Measurements from ENCODE around the gene FBXL22. TPM values are rescaled to one million over a fixed set of nuclear protein-coding genes. Genes with fewer than 3 reads are reported as not detected.
"Not testable (repeated sequence)": the region's sequence is repeated elsewhere in the genome, so short reads cannot be mapped to it uniquely, and the experiment has no call there.

The FBXL22 gene
- total and polyA plus RNA-seq, 2 of the 8 experiments (the other 6 are each of a cell fraction or from before 2014, with no cell fraction given), result 0.09 to 0.47 TPM

DNA sequence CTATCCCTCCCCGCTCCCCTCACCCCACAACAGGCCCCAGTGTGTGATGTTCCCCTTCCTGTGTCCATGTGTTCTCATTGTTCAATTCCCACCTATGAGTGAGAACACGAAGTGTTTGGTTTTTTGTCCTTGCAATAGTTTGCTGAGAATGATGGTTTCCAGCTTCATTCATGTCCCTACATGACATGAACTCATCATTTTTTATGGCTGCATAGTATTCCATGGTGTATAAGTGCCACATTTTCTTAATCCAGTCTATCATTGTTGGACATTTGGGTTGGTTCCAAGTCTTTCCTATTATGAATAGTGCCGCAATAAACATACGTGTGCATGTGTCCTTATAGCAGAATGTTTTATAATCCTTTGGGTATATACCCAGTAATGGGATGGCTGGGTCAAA is 20.0 kb downstream of the FBXL22 start:
- H3K27me3 ChIP-seq (replicated peaks in 1 of 4; ENCODE audit: control insufficient read depth in 3 of 4, extremely low read depth in 1 of 4, insufficient read depth in 3 of 4, low read length in 3 of 4); H2AK5ac ChIP-seq (ENCODE audit: low read depth, low read length); H4K91ac ChIP-seq (replicated peaks; ENCODE audit: insufficient read length, low read length); H3K9ac ChIP-seq (replicated peaks in 1 of 4; ENCODE audit: extremely low read depth in 1 of 4, low read depth in 3 of 4, low read length in 3 of 4); H4K5ac ChIP-seq (ENCODE audit: insufficient read length, low read depth, low read length); H4K8ac ChIP-seq (ENCODE audit: extremely low read depth, insufficient read depth, low read length); H2BK15ac ChIP-seq (ENCODE audit: low read length); H2BK12ac ChIP-seq (ENCODE audit: low read depth, low read length); H3K56ac ChIP-seq (replicated peaks; ENCODE audit: insufficient read length, low read depth, low read length); H3K79me1 ChIP-seq (ENCODE audit: low read depth, low read length); H3K4me3 ChIP-seq (ENCODE audit: extremely low read depth in 1 of 4, insufficient read depth in 2 of 4, low read depth in 3 of 4, low read length in 4 of 4); H3K9me3 ChIP-seq (ENCODE audit: insufficient read depth in 2 of 2, low read depth in 1 of 2, low read length in 1 of 2); POLR2A ChIA-PET (ENCODE audit: partially characterized antibody); H3K14ac ChIP-seq (ENCODE audit: insufficient read length); H3K4me1 ChIP-seq (replicated peaks in 1 of 4; ENCODE audit: control insufficient read depth in 3 of 4, insufficient read depth in 4 of 4, low read length in 3 of 4); H3K4me2 ChIP-seq (ENCODE audit: insufficient read depth in 1 of 2, low read depth in 2 of 2, low read length in 2 of 2); H2AFZ ChIP-seq (ENCODE audit: low read length); H3K18ac ChIP-seq (ENCODE audit: extremely low read depth, low read length); H4K20me1 ChIP-seq (replicated peaks in 1 of 2; ENCODE audit: control insufficient read depth in 1 of 2, insufficient read depth in 2 of 2, low read length in 2 of 2); H3K79me2 ChIP-seq (ENCODE audit: control insufficient read depth in 1 of 2, insufficient read depth in 2 of 2, low read length in 2 of 2); H2BK5ac ChIP-seq (ENCODE audit: low read depth, low read length); H3K27ac ChIP-seq (ENCODE audit: low read depth, low read length); H3K4ac ChIP-seq (replicated peaks; ENCODE audit: insufficient read length, low read depth, low read length); H2BK20ac ChIP-seq (ENCODE audit: low read length); H3K23me2 ChIP-seq (ENCODE audit: low read depth, low read length); FAIRE-seq; CTCF ChIA-PET (ENCODE audit: partially characterized antibody); H3K23ac ChIP-seq (ENCODE audit: insufficient read length); DNase-seq (ENCODE audit: low read depth in 1 of 2, low spot score in 2 of 2); H2BK120ac ChIP-seq (replicated peaks; ENCODE audit: low read depth, low read length): not testable (repeated sequence)
- H3K36me3 ChIP-seq (ENCODE audit: control insufficient read depth in 2 of 4, insufficient read depth in 4 of 4, low read length in 3 of 4), result peaks cover 5 to 25% (median 8%) of the 10 kb centered on the region in 4 experiments; a peak in 6 of 8 replicates
- 95% methylated on average over 3 of the region's 4 CpGs; no CpG with 5 or more reads in 1 of the 2 experiments for WGBS, 2 experiments (ENCODE audit: extremely low coverage in 1 of 2, insufficient coverage in 1 of 2, insufficient read length in 1 of 2, insufficient replicate concordance in 2 of 2, low coverage in 1 of 2, low lambda C conversion rate in 2 of 2, missing lambda C conversion rate in 1 of 2)

DNA sequence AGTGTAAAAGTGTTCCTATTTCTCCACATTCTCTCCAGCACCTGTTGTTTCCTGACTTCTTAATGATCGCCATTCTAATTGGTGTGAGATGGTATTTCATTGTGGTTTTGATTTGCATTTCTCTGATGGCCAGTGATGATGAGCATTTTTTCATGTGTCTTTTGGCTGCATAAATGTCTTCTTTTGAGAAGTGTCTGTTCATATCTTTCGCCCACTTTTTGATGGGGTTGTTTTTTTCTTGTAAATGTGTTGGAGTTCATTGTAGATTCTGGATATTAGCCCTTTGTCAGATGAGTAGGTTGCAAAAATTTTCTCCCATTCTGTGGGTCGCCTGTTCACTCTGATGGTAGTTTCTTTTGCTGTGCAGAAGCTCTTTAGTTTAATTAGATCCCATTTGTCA is 20.4 kb downstream of the FBXL22 start:
- H3K27ac ChIP-seq (ENCODE audit: low read depth, low read length); POLR2A ChIA-PET (ENCODE audit: partially characterized antibody); H3K9ac ChIP-seq (replicated peaks in 1 of 4; ENCODE audit: extremely low read depth in 1 of 4, low read depth in 3 of 4, low read length in 3 of 4); H4K91ac ChIP-seq (replicated peaks; ENCODE audit: insufficient read length, low read length); CTCF ChIA-PET (ENCODE audit: partially characterized antibody); H2BK120ac ChIP-seq (replicated peaks; ENCODE audit: low read depth, low read length); H3K4me2 ChIP-seq (ENCODE audit: insufficient read depth in 1 of 2, low read depth in 2 of 2, low read length in 2 of 2); H2AK5ac ChIP-seq (ENCODE audit: low read depth, low read length); FAIRE-seq; H2BK5ac ChIP-seq (ENCODE audit: low read depth, low read length); H3K79me2 ChIP-seq (ENCODE audit: control insufficient read depth in 1 of 2, insufficient read depth in 2 of 2, low read length in 2 of 2); H3K4me1 ChIP-seq (replicated peaks in 1 of 4; ENCODE audit: control insufficient read depth in 3 of 4, insufficient read depth in 4 of 4, low read length in 3 of 4); H3K18ac ChIP-seq (ENCODE audit: extremely low read depth, low read length); H2BK15ac ChIP-seq (ENCODE audit: low read length); H4K5ac ChIP-seq (ENCODE audit: insufficient read length, low read depth, low read length); H4K8ac ChIP-seq (ENCODE audit: extremely low read depth, insufficient read depth, low read length); H3K9me3 ChIP-seq (ENCODE audit: insufficient read depth in 2 of 2, low read depth in 1 of 2, low read length in 1 of 2); H3K23me2 ChIP-seq (ENCODE audit: low read depth, low read length); H3K56ac ChIP-seq (replicated peaks; ENCODE audit: insufficient read length, low read depth, low read length); H4K20me1 ChIP-seq (replicated peaks in 1 of 2; ENCODE audit: control insufficient read depth in 1 of 2, insufficient read depth in 2 of 2, low read length in 2 of 2); H2AFZ ChIP-seq (ENCODE audit: low read length); H2BK12ac ChIP-seq (ENCODE audit: low read depth, low read length); H3K27me3 ChIP-seq (replicated peaks in 1 of 4; ENCODE audit: control insufficient read depth in 3 of 4, extremely low read depth in 1 of 4, insufficient read depth in 3 of 4, low read length in 3 of 4); H3K23ac ChIP-seq (ENCODE audit: insufficient read length); H2BK20ac ChIP-seq (ENCODE audit: low read length); H3K79me1 ChIP-seq (ENCODE audit: low read depth, low read length); DNase-seq (ENCODE audit: low read depth in 1 of 2, low spot score in 2 of 2); H3K4ac ChIP-seq (replicated peaks; ENCODE audit: insufficient read length, low read depth, low read length); H3K4me3 ChIP-seq (ENCODE audit: extremely low read depth in 1 of 4, insufficient read depth in 2 of 4, low read depth in 3 of 4, low read length in 4 of 4); H3K14ac ChIP-seq (ENCODE audit: insufficient read length): not testable (repeated sequence)
- 100% methylated on average over 2 of the region's 3 CpGs; no CpG with 5 or more reads in 1 of the 2 experiments for WGBS, 2 experiments (ENCODE audit: extremely low coverage in 1 of 2, insufficient coverage in 1 of 2, insufficient read length in 1 of 2, insufficient replicate concordance in 2 of 2, low coverage in 1 of 2, low lambda C conversion rate in 2 of 2, missing lambda C conversion rate in 1 of 2)
- peaks cover 5 to 26% (median 5%) of the 10 kb centered on the region in 4 experiments; a peak in 6 of 8 replicates for H3K36me3 ChIP-seq (ENCODE audit: control insufficient read depth in 2 of 4, insufficient read depth in 4 of 4, low read length in 3 of 4)

Measured in H1 (cell line).